ENCODE results near the gene SORCS2.
A peak's percentile ranks its signal among the peaks of the same experiment; 100 is the strongest.

Gene SORCS2

GRCh38 chr4:7783541-7783940 is 591.2 kb downstream of the SORCS2 start:
- Histone ChIP-seq H3K36me3 (peaks cover 89% of the 10 kb centered on the region), H3K27me3 (no peaks in the 10 kb centered on the region), H3K4me3 (ENCODE audit: low read depth, low read length) (no peak overlapping the region), H3K4me1 (peaks cover 8% of the 10 kb centered on the region; the same call in 1 of the 2 replicates), H3K9me3 (no peaks in the 10 kb centered on the region)
- TF ChIP-seq, protein P1, sequence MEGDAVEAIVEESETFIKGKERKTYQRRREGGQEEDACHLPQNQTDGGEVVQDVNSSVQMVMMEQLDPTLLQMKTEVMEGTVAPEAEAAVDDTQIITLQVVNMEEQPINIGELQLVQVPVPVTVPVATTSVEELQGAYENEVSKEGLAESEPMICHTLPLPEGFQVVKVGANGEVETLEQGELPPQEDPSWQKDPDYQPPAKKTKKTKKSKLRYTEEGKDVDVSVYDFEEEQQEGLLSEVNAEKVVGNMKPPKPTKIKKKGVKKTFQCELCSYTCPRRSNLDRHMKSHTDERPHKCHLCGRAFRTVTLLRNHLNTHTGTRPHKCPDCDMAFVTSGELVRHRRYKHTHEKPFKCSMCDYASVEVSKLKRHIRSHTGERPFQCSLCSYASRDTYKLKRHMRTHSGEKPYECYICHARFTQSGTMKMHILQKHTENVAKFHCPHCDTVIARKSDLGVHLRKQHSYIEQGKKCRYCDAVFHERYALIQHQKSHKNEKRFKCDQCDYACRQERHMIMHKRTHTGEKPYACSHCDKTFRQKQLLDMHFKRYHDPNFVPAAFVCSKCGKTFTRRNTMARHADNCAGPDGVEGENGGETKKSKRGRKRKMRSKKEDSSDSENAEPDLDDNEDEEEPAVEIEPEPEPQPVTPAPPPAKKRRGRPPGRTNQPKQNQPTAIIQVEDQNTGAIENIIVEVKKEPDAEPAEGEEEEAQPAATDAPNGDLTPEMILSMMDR (IDR thresholded peaks at IDR 0.05; ENCODE audit: low read depth, low read length) = no peak
- no peak for DNase-seq

- no peaks in the 10 kb centered on the region for H3K9me3 ChIP-seq
- H3K4me3 ChIP-seq (ENCODE audit: low read depth, low read length) = no peak overlapping the region
- no peaks in the 10 kb centered on the region for H3K27me3 ChIP-seq
- TF ChIP-seq, protein P1 (IDR thresholded peaks at IDR 0.05; ENCODE audit: low read depth, low read length) = no peak
- no peak for DNase-seq
- peaks cover 8% of the 10 kb centered on the region; the same call in 1 of the 2 replicates for H3K4me1 ChIP-seq
- H3K36me3 ChIP-seq = peaks cover 88% of the 10 kb centered on the region
Observed at GRCh38 chr4:7784131-7784870, 592.0 kb downstream of the SORCS2 start.

DNA sequence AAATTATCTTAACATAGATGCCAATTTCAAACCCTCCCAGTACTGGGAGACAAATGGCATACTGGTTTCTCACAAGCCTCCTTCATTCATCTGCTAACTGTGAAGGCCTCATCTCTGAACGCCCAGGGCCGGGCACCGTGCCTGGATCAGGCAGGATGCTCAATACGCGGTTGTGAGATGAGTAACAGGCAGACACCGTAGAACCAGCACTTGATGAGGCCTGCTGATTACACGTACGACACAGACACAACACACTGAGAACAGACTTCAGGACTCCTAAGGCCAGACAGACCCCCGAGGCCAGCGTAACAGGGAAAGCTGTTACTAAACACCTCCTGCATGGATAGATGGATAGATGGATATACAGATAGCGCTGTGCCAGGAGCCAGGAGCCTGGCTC is 592.7 kb downstream of the SORCS2 start:
- no peak overlapping the region for H3K4me3 ChIP-seq (ENCODE audit: low read depth, low read length)
- no peaks in the 10 kb centered on the region for H3K27me3 ChIP-seq
- peaks cover 80% of the 10 kb centered on the region for H3K36me3 ChIP-seq
- H3K4me1 ChIP-seq = peaks cover 8% of the 10 kb centered on the region; the same call in 1 of the 2 replicates
- H3K9me3 ChIP-seq = no peaks in the 10 kb centered on the region
- DNase-seq = peak; percentile 78
- TF ChIP-seq, protein P1 (IDR thresholded peaks at IDR 0.05; ENCODE audit: low read depth, low read length) = no peak

DNA sequence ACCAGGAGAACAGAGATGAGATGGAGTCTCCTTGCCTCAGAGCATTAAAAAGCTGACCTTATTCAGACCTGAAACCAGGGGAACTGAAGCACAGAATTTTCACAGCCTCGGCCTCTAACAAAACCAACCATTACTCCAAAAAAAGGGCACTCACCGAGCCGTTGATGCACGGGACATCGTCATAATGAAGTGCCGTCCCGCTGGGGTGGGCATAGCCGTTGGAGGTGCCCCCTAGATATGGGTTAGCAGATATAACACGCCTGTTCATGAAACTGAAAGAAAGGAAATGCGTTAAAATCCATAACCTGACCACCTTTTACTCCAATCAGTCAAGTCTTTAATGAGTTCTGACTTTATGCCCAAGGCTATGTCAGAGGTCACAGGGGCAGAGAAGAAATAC is 593.7 kb downstream of the SORCS2 start:
- no peak for DNase-seq
- Histone ChIP-seq H3K27me3 (no peaks in the 10 kb centered on the region), H3K9me3 (no peaks in the 10 kb centered on the region), H3K4me1 (peaks cover 8% of the 10 kb centered on the region; the same call in 1 of the 2 replicates), H3K36me3 (peaks cover 74% of the 10 kb centered on the region), H3K4me3 (ENCODE audit: low read depth, low read length) (no peak overlapping the region)
- TF ChIP-seq, protein P1 (IDR thresholded peaks at IDR 0.05; ENCODE audit: low read depth, low read length) = no peak

GRCh38 chr4:7786517-7786916 is 594.2 kb downstream of the SORCS2 start:
- Histone ChIP-seq H3K36me3 (peaks cover 74% of the 10 kb centered on the region), H3K27me3 (no peaks in the 10 kb centered on the region), H3K9me3 (no peaks in the 10 kb centered on the region), H3K4me3 (ENCODE audit: low read depth, low read length) (no peak overlapping the region), H3K4me1 (peaks cover 8% of the 10 kb centered on the region; the same call in 1 of the 2 replicates)
- DNase-seq = no peak
- TF ChIP-seq, protein P1 (IDR thresholded peaks at IDR 0.05; ENCODE audit: low read depth, low read length) = no peak

DNA sequence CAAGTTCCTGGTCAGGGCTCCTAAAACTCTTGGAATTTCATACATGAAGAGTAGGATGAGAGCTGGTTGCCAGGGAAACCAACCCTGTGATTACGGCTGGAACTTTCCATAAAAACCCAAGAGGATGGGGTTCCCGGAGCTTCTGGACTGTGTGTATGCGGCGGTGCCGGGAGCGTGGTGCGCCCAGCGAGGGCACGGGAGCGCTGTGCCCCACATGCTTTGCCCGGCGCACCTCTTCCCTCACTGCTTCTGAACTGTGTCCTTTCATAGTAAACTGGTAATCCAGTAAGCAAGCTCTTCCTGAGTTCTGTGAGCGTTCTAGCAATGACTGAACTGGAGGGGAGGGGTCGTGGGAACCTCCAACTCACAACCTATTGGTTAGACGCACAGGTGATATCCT is 594.7 kb downstream of the SORCS2 start:
- Histone ChIP-seq H3K36me3 (peaks cover 73% of the 10 kb centered on the region), H3K4me3 (ENCODE audit: low read depth, low read length) (no peak overlapping the region), H3K4me1 (peaks cover 8% of the 10 kb centered on the region; the same call in 1 of the 2 replicates), H3K27me3 (no peaks in the 10 kb centered on the region), H3K9me3 (no peaks in the 10 kb centered on the region)
- DNase-seq = no peak
- TF ChIP-seq, protein P1 (IDR thresholded peaks at IDR 0.05; ENCODE audit: low read depth, low read length) = no peak

All from BE2C (cell line).